AG20443 (cell line): Measurements from ENCODE around the gene ZFP36.
"Not testable (repeated sequence)": the region's sequence is repeated elsewhere in the genome, so short reads cannot be mapped to it uniquely, and the experiment has no call there.

ENCODE experiments used
- DNase-seq: peaks from one replicate; pipeline ENCODE4 v3.0.0; 2012; ENCODE audit warnings: low spot score, mixed read lengths

ZFP36 gene

GRCh38 chr19:39406656-39407409 lies at the start of gene ZFP36:
ZFP36 (plus strand) TSS chr19:39406847; CDS start chr19:39406905, 58 bp downstream.
- DNase-seq, result peak; percentile 89

GRCh38 chr19:39359026-39359425 lies 47.6 kb upstream of the ZFP36 start:
- DNase-seq, result no peak

GRCh38 chr19:39360599-39360998 lies 46.0 kb upstream of the ZFP36 start:
- DNase-seq, result no peak

GRCh38 chr19:39362682-39363657 lies 43.7 kb upstream of the ZFP36 start:
- peak; percentile 58 for DNase-seq

GRCh38 chr19:39363901-39364457 lies 42.7 kb upstream of the ZFP36 start:
- peak; percentile 42 for DNase-seq

- no peak for DNase-seq
These were observed 41.1 kb upstream of the ZFP36 start for GRCh38 chr19:39365531-39365930.

- DNase-seq, result no peak
These were observed 37.4 kb upstream of the ZFP36 start for GRCh38 chr19:39369200-39369599.

- no peak for DNase-seq
These were observed 35.9 kb upstream of the ZFP36 start for GRCh38 chr19:39370735-39371134.

- DNase-seq, result peak; percentile 96
These were observed 34.4 kb upstream of the ZFP36 start for GRCh38 chr19:39372047-39372802.

- peak; percentile 29 for DNase-seq
These were observed 33.7 kb upstream of the ZFP36 start for GRCh38 chr19:39372941-39373340.

- no peak for DNase-seq
These were observed 30.7 kb upstream of the ZFP36 start for GRCh38 chr19:39375929-39376328.

GRCh38 chr19:39377373-39378362 lies 29.0 kb upstream of the ZFP36 start:
- DNase-seq, result no peak

GRCh38 chr19:39379366-39379765 lies 27.3 kb upstream of the ZFP36 start:
- DNase-seq, result not testable (repeated sequence)

GRCh38 chr19:39379865-39380396 lies 26.7 kb upstream of the ZFP36 start:
- DNase-seq, result no peak

GRCh38 chr19:39380521-39381502 lies 25.8 kb upstream of the ZFP36 start:
- DNase-seq, result no peak

- no peak for DNase-seq
These were observed 24.6 kb upstream of the ZFP36 start for GRCh38 chr19:39381910-39382611.

- DNase-seq, result no peak
These were observed 23.4 kb upstream of the ZFP36 start for GRCh38 chr19:39382991-39383828.
